A549 treated with CORT108297 at 1 μM for 4 hours (cell line): ENCODE results near the gene MYBPH. TPM values are rescaled to one million over a fixed set of nuclear protein-coding genes. Genes with fewer than 3 reads are reported as not detected.

Experiments
- total RNA-seq: library from RNA; stranded (reverse); fragments of 200-300 nt; extraction: Qiagen RNA extraction; gene quantifications from 5 replicates; pipeline ENCODE4 v1.2.3, GENCODE V29; 2022

MYBPH gene, protein sequence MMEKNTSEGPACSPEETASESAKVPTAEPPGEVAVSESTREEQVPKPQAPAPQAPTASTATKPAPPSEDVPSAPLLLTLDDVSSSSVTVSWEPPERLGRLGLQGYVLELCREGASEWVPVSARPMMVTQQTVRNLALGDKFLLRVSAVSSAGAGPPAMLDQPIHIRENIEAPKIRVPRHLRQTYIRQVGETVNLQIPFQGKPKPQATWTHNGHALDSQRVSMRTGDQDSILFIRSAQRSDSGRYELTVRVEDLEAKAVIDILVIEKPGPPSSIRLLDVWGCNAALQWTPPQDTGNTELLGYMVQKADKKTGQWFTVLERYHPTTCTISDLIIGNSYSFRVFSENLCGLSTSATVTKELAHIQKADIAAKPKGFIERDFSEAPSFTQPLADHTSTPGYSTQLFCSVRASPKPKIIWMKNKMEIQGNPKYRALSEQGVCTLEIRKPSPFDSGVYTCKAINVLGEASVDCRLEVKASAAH
- 0.03 TPM in 1 of 5 replicates, not detected in the others for total RNA-seq

DNA sequence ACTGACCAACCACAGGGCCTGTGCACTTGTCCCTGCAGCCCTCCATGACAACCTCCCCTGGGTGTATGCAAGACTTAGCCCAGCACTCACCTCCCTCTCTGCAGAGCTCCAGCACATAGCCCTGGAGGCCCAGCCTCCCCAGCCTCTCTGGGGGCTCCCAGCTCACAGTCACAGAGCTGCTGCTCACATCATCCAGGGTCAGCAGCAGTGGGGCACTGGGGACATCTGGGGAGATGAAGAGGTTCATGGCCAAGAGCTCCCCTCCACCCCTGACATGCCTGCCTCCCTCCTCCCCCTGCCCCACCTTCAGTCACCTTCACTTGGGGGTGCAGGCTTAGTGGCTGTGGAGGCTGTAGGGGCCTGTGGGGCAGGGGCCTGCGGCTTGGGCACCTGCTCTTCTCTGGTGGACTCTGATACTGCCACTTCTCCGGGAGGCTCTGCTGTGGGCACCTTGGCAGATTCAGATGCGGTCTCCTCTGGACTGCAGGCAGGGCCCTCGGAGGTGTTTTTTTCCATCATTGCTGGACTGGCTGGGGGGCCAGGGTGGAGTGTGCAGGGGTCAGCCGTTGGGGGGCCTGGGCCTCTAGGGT is at the start of gene MYBPH:
Gene MYBPH (minus strand): TSS at position 590 of the 590 bp plus-strand sequence. CDS start 71 bp downstream, at position 519.

DNA sequence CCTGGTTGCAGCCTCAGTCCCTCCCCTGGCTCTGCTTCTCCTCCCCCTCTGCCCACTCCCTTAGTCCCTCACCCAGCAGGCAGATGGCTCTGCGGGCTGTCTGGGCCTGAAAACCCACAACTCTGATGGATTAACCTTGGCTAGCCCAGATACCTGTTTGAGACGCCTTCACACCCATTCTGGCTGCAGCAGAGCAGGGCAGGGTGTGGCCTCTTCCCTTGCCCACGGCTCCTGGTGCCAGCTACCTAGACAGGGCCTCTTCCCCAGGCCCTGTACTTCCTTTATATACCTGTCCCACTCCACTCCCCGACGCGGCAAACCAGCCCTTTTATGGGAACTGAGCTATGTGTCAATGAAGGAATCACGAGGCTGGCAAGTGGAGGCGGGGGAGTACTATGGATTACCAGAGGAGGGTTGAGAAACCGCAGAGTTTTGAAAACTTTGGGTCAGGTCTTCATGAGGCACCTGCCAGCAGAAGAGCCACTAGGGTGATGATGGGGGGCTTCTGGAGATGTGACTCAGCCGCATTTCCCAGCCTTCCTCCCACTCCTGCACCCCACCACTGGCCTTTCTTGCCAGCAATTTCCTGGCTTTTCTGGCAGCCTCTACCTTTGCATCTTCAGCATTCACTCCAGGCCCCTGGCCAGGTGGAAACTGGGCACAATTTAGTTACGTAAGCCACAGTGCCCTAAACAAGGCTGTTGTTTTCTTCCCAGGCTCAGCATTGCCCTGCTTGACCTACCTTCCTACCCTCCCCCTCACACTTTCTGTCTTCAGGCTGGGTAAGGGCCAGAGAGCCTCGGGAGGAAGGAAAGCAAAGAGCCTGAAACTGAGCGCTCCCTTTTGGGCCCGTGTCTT is 11.0 kb upstream of the MYBPH start, which contains the start of gene CHI3L1:
Gene CHI3L1 (minus strand): TSS at position 259 of the 858 bp plus-strand sequence. CDS start 81 bp downstream, at position 178.

DNA sequence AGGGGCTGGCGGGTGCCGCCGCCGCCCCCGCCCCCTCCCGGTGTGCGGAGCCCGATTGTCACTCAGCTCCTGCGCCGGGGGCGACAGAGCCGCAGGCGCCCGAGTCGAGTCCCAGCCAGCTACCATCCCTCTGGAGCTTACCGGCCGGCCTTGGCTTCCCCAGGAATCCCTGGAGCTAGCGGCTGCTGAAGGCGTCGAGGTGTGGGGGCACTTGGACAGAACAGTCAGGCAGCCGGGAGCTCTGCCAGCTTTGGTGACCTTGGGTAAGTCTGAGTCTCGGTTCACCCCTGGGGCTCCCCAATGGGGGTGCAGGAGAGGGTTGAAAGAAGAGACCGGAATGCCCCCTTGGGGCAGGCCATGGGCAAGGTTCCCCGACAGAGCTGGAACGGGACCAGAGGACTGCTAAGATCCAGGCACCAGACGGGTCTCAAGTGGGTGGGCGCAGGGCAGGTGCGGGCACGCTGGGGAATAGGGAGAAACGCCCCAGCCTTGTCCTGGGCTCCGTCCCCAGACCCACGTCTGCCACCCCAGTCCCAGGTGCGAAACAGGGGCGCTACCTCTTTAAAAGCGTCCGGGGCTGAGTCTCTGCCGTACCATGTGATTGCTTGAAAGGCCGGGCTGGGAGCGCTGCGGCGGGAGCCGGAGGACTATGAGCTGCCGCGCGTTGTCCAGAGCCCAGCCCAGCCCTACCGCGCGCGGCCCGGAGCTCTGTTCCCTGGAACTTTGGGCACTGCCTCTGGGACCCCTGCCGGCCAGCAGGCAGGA is 47.8 kb downstream of the MYBPH start, which contains the start of gene ADORA1:
Gene ADORA1 (plus strand): TSS at position 61 of the 765 bp plus-strand sequence. CDS start 1,116 bp downstream, outside the sequence.

Other genes starting within 250 kb of the MYBPH start
- 16.4 to 18.5 TPM (median 16.9 TPM) in 5 replicates for gene KLHL12, start 248.6 kb downstream of the MYBPH start, total RNA-seq
- gene ADIPOR1, start 217.5 kb downstream of the MYBPH start, total RNA-seq = 59.5 to 66.6 TPM (median 63.9 TPM) in 5 replicates
- 21.9 to 23.3 TPM (median 22.0 TPM) in 5 replicates for gene CYB5R1, start 208.6 kb downstream of the MYBPH start, total RNA-seq
- gene TMEM183A, start 168.5 kb downstream of the MYBPH start, total RNA-seq = 45.2 to 53.4 TPM (median 52.1 TPM) in 5 replicates
- gene PPFIA4, start 149.3 kb downstream of the MYBPH start, total RNA-seq = 0.33 to 0.52 TPM (median 0.44 TPM) in 5 replicates
- gene MYOG, start 89.8 kb downstream of the MYBPH start, total RNA-seq = not detected in 5 replicates
- 0.85 to 1.3 TPM (median 1.1 TPM) in 5 replicates for gene ADORA1, start 48.1 kb downstream of the MYBPH start, total RNA-seq
- not detected in 5 replicates for gene CHI3L1, start 10.9 kb upstream of the MYBPH start, total RNA-seq
- not detected in 5 replicates for gene CHIT1, start 53.8 kb upstream of the MYBPH start, total RNA-seq
- 10.1 to 14.5 TPM (median 14.2 TPM) in 5 replicates for gene BTG2, start 129.7 kb upstream of the MYBPH start, total RNA-seq
- gene FMOD, start 175.3 kb upstream of the MYBPH start, total RNA-seq = 0.03 to 0.05 TPM in 2 of 5 replicates, not detected in the others